Nephron progenitor cell (in vitro differentiated cells): ENCODE data around the gene FZD4.

ENCODE experiments used
- DNase-seq: peaks from one replicate; pipeline ENCODE4 v3.0.0; 2021
- H3K27ac Mint-ChIP-seq: 2 replicates; pipeline ENCODE4 v1.8.0; 2021; ENCODE audit warnings: mild to moderate bottlenecking, moderate library complexity, mixed read lengths
- H3K27me3 Mint-ChIP-seq: 2 replicates; pipeline ENCODE4 v1.8.0; 2021; ENCODE audit warnings: mild to moderate bottlenecking, low read depth, mixed read lengths; ENCODE audit not compliant: poor library complexity
- H3K36me3 Mint-ChIP-seq: 2 replicates; pipeline ENCODE4 v1.8.0; 2021; ENCODE audit warnings: low read depth, mixed read lengths
- H3K4me1 Mint-ChIP-seq: 2 replicates; pipeline ENCODE4 v1.8.0; 2021; ENCODE audit warnings: mixed read lengths
- H3K4me3 Mint-ChIP-seq: 2 replicates; pipeline ENCODE4 v1.8.0; 2021; ENCODE audit warnings: mild to moderate bottlenecking, moderate library complexity, mixed read lengths
- H3K9me3 Mint-ChIP-seq: 2 replicates; pipeline ENCODE4 v1.8.0; 2021; ENCODE audit warnings: mild to moderate bottlenecking, moderate library complexity, mixed read lengths
- CTCF ChIP-seq: fragments of 200-600 bp; sonication (generic); IDR thresholded peaks from 2 replicates; pipeline ENCODE4 v1.5.0; 2021; ENCODE audit warnings: antibody characterized with exemption

Gene FZD4

GRCh38 chr11:86902345-86902744 is 52.9 kb downstream of the FZD4 start:
- Mint-ChIP-seq H3K4me3 (no peak overlapping the region), H3K9me3 (no peaks in the 10 kb centered on the region), H3K4me1 (peaks cover 7% of the 10 kb centered on the region), H3K36me3 (peaks cover 7% of the 10 kb centered on the region), H3K27ac (no peak overlapping the region), H3K27me3 (peaks cover 3% of the 10 kb centered on the region)
- no peak for DNase-seq
- TF ChIP-seq CTCF, result no peak

GRCh38 chr11:86901599-86901998 is 53.6 kb downstream of the FZD4 start:
- Mint-ChIP-seq H3K27me3 (peaks cover 3% of the 10 kb centered on the region), H3K9me3 (no peaks in the 10 kb centered on the region), H3K4me1 (peaks cover 7% of the 10 kb centered on the region), H3K27ac (no peak overlapping the region), H3K36me3 (peaks cover under 1% of the 10 kb centered on the region), H3K4me3 (no peak overlapping the region)
- TF ChIP-seq CTCF, result no peak
- no peak for DNase-seq

GRCh38 chr11:86900162-86900561 is 55.0 kb downstream of the FZD4 start:
- no peak for TF ChIP-seq CTCF
- Mint-ChIP-seq H3K9me3 (no peaks in the 10 kb centered on the region), H3K36me3 (no peaks in the 10 kb centered on the region), H3K27me3 (peaks cover 3% of the 10 kb centered on the region), H3K4me3 (no peak overlapping the region), H3K27ac (peak overlapping the region; percentile 66), H3K4me1 (peaks cover 7% of the 10 kb centered on the region)
- DNase-seq, result no peak

- H3K27ac Mint-ChIP-seq, result no peak overlapping the region
- H3K4me1 Mint-ChIP-seq, result peaks cover 7% of the 10 kb centered on the region
- no peak for DNase-seq
These were observed 56.5 kb downstream of the FZD4 start for GRCh38 chr11:86898689-86899088.

GRCh38 chr11:86896441-86896841 is 58.8 kb downstream of the FZD4 start:
- Mint-ChIP-seq H3K27ac (no peak overlapping the region), H3K27me3 (peaks cover 3% of the 10 kb centered on the region), H3K9me3 (peaks cover 4% of the 10 kb centered on the region), H3K4me1 (peaks cover 13% of the 10 kb centered on the region), H3K36me3 (peaks cover 10% of the 10 kb centered on the region), H3K4me3 (no peak overlapping the region)
- DNase-seq, result no peak
- no peak for TF ChIP-seq CTCF

More at GRCh38 chr11:86898689-86899088, 56.5 kb downstream of the FZD4 start:
- Mint-ChIP-seq H3K27me3 (peaks cover 3% of the 10 kb centered on the region), H3K36me3 (no peaks in the 10 kb centered on the region), H3K4me3 (no peak overlapping the region), H3K9me3 (no peaks in the 10 kb centered on the region)
- no peak for TF ChIP-seq CTCF
